ENCODE results near the gene IGFBP7. TPM values are rescaled to one million over a fixed set of nuclear protein-coding genes. Genes with fewer than 3 reads are reported as not detected.

The IGFBP7 gene
- total and polyA plus RNA-seq, 2 of the 8 experiments (the other 6 are each of a cell fraction or from before 2014, with no cell fraction given) = 0.17 to 0.48 TPM

DNA sequence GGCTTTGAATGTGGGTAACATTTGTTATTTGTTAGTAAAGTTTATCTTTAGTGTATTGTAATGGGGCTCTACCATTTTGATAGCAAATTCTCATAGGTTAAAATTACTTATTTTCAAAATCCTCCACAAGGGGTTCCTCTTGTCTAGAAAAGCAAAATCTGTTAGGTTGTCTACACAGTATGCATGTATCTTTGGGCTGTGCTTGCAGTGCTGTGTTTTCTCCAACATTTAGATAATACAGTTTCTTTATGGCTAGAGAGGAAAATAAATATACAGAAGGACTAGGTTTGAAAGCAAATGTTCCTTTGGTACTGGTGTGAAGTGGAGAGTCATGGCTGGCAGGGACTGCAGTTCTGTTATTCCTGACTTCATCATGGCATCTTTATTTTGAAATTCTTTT is 91.2 kb downstream of the IGFBP7 start:
- H3K79me1 ChIP-seq (ENCODE audit: low read depth, low read length) = no peaks in the 10 kb centered on the region; the same call in 1 of the 2 replicates
- H3K27me3 ChIP-seq (replicated peaks in 1 of 4; ENCODE audit: control insufficient read depth in 3 of 4, extremely low read depth in 1 of 4, insufficient read depth in 3 of 4, low read length in 3 of 4) = no peaks in the 10 kb centered on the region
- no peak overlapping the region for H2BK12ac ChIP-seq (ENCODE audit: low read depth, low read length)
- H4K20me1 ChIP-seq (replicated peaks in 1 of 2; ENCODE audit: control insufficient read depth in 1 of 2, insufficient read depth in 2 of 2, low read length in 2 of 2) = peaks cover 2 to 3% of the 10 kb centered on the region in 2 experiments
- peaks cover 34 to 85% (median 59%) of the 10 kb centered on the region in 4 experiments for H3K36me3 ChIP-seq (ENCODE audit: control insufficient read depth in 2 of 4, insufficient read depth in 4 of 4, low read length in 3 of 4)
- H4K5ac ChIP-seq (ENCODE audit: insufficient read length, low read depth, low read length) = no peak overlapping the region
- CTCF ChIA-PET (ENCODE audit: partially characterized antibody) = interaction anchor here (1.2 kb wide), 1 partner anchor 144 kb away, joined by 3 read pairs; no protein-coding TSS in a partner anchor
- TF ChIP-seq BACH1 (IDR thresholded peaks at IDR 0.05; ENCODE audit: low read length) = no peak
- no peak for TF ChIP-seq EP300 (IDR thresholded peaks at IDR 0.05; ENCODE audit: borderline replicate concordance in 1 of 2, low read depth in 2 of 2, low read length in 2 of 2)
- TF ChIP-seq CBX8 (IDR thresholded peaks at IDR 0.05; ENCODE audit: borderline replicate concordance, low read depth, low read length) = no peak
- no peak for TF ChIP-seq TAF1 (IDR thresholded peaks at IDR 0.05; ENCODE audit: low read depth, low read length)
- TF ChIP-seq BCL11A (IDR thresholded peaks at IDR 0.05; ENCODE audit: low read depth in 2 of 2, low read length in 2 of 2) = no peak
- TF ChIP-seq CHD2 (IDR thresholded peaks at IDR 0.05; ENCODE audit: low read length) = no peak
- TF ChIP-seq MAFK (IDR thresholded peaks at IDR 0.05; ENCODE audit: low read depth, low read length) = no peak
- TF ChIP-seq SP1 (IDR thresholded peaks at IDR 0.05; ENCODE audit: low read depth, low read length) = no peak
- H2AFZ ChIP-seq (ENCODE audit: low read length) = no peak overlapping the region
- H2BK20ac ChIP-seq (ENCODE audit: low read length) = no peak overlapping the region
- DNase-seq (ENCODE audit: low read depth in 1 of 2, low spot score in 2 of 2) (no peak), FAIRE-seq (no peak)
- no peak overlapping the region for H3K4me2 ChIP-seq (ENCODE audit: insufficient read depth in 1 of 2, low read depth in 2 of 2, low read length in 2 of 2)
- H4K8ac ChIP-seq (ENCODE audit: extremely low read depth, insufficient read depth, low read length) = no peak overlapping the region
- no peak overlapping the region for H3K14ac ChIP-seq (ENCODE audit: insufficient read length)
- no peak overlapping the region for H4K91ac ChIP-seq (replicated peaks; ENCODE audit: insufficient read length, low read length)
- no peak overlapping the region for H2BK5ac ChIP-seq (ENCODE audit: low read depth, low read length)
- no peaks in the 10 kb centered on the region for H3K9me3 ChIP-seq (ENCODE audit: insufficient read depth in 2 of 2, low read depth in 1 of 2, low read length in 1 of 2)
- H3K9ac ChIP-seq (replicated peaks in 1 of 4; ENCODE audit: extremely low read depth in 1 of 4, low read depth in 3 of 4, low read length in 3 of 4) = no peak overlapping the region
- H3K4ac ChIP-seq (replicated peaks; ENCODE audit: insufficient read length, low read depth, low read length) = no peak overlapping the region
- no peak overlapping the region for H3K27ac ChIP-seq (ENCODE audit: low read depth, low read length)
- no peak overlapping the region for H3K56ac ChIP-seq (replicated peaks; ENCODE audit: insufficient read length, low read depth, low read length)
- H3K4me1 ChIP-seq (replicated peaks in 1 of 4; ENCODE audit: control insufficient read depth in 3 of 4, insufficient read depth in 4 of 4, low read length in 3 of 4) = no peaks in the 10 kb centered on the region
- POLR2A ChIA-PET (ENCODE audit: partially characterized antibody) = interaction anchor here (1.6 kb wide), 1 partner anchor 20 kb away, joined by 3 read pairs; no protein-coding TSS in a partner anchor
- H2BK15ac ChIP-seq (ENCODE audit: low read length) = no peak overlapping the region
- H2AK5ac ChIP-seq (ENCODE audit: low read depth, low read length) = no peak overlapping the region
- H3K18ac ChIP-seq (ENCODE audit: extremely low read depth, low read length) = no peak overlapping the region
- H3K79me2 ChIP-seq (ENCODE audit: control insufficient read depth in 1 of 2, insufficient read depth in 2 of 2, low read length in 2 of 2) = no peaks in the 10 kb centered on the region
- H3K23ac ChIP-seq (ENCODE audit: insufficient read length) = no peak overlapping the region
- no peak overlapping the region for H2BK120ac ChIP-seq (replicated peaks; ENCODE audit: low read depth, low read length)
- 0 out of 2 replicates have a peak, but pooled peaks cover 2% of the 10 kb centered on the region for H3K23me2 ChIP-seq (ENCODE audit: low read depth, low read length)
- H3K4me3 ChIP-seq (ENCODE audit: extremely low read depth in 1 of 4, insufficient read depth in 2 of 4, low read depth in 3 of 4, low read length in 4 of 4) = no peak overlapping the region
